OCI-LY7 (cell line): Measurements from ENCODE around the gene KLHDC9. TPM values are rescaled to one million over a fixed set of nuclear protein-coding genes. Genes with fewer than 3 reads are reported as not detected.

Source experiments
- BruUV-seq: library from RNA; stranded (reverse); fragments of 400-500 nt; replicated peaks from 2 replicates; lab custom pipeline; 2021; lab: Mats Ljungman, UMichigan
- CTCF ChIA-PET: fragments of 300-600 bp; sonication (Branson Sonifier 250); formaldehyde crosslinking; loops from one replicate; lab custom pipeline; 2022; ENCODE audit warnings: antibody characterized with exemption; ENCODE audit not compliant: unreplicated experiment; lab: Charles Lee
- POLR2A ChIA-PET: fragments of 300-600 bp; sonication (Branson Sonifier 250); formaldehyde crosslinking; loops from one replicate; lab custom pipeline; 2022; ENCODE audit warnings: antibody characterized with exemption; lab: Charles Lee
- DNase-seq: peaks from one replicate; pipeline ENCODE4 v3.0.0-alpha.2; 2015; ENCODE audit warnings: low spot score
- H2AFZ ChIP-seq: fragments of 200-600 bp; sonication (generic), shearing (Covaris generic); 2 replicates; pipeline ENCODE4 v1.6.1; 2014; ENCODE audit warnings: mild to moderate bottlenecking, antibody characterized with exemption, low read length, moderate library complexity
- H3K27ac ChIP-seq: fragments of 200-600 bp; sonication (generic); 2 replicates; pipeline ENCODE4 v1.5.1; 2014; ENCODE audit warnings: mixed run types, low read depth, mild to moderate bottlenecking, moderate library complexity, low read length, inconsistent platforms; ENCODE audit not compliant: poor library complexity, severe bottlenecking
- H3K36me3 ChIP-seq: fragments of 200-600 bp; sonication (generic); 2 replicates; pipeline ENCODE4 v1.6.1; 2014; ENCODE audit warnings: mild to moderate bottlenecking, antibody characterized with exemption, low read length, moderate library complexity, mixed read lengths; ENCODE audit not compliant: insufficient read depth
- H3K4me1 ChIP-seq: fragments of 200-600 bp; sonication (generic); 2 replicates; pipeline ENCODE4 v1.5.1; 2014; ENCODE audit warnings: mild to moderate bottlenecking, low read length; ENCODE audit not compliant: insufficient read depth, poor library complexity, severe bottlenecking
- H3K4me2 ChIP-seq: fragments of 200-600 bp; sonication (generic); 2 replicates; pipeline ENCODE4 v1.6.1; 2014; ENCODE audit warnings: mild to moderate bottlenecking, low read length
- H3K4me3 ChIP-seq: fragments of 200-600 bp; sonication (generic); 2 replicates; pipeline ENCODE4 v1.5.1; 2014; ENCODE audit warnings: mild to moderate bottlenecking, low read depth, low read length; ENCODE audit not compliant: poor library complexity, severe bottlenecking
- H3K79me2 ChIP-seq: fragments of 200-600 bp; sonication (generic); 2 replicates; pipeline ENCODE4 v1.6.1; 2016; ENCODE audit warnings: low read depth, mild to moderate bottlenecking, low read length, moderate library complexity, mixed read lengths; ENCODE audit not compliant: insufficient read depth
- H3K9me2 ChIP-seq: fragments of 200-600 bp; sonication (generic); 2 replicates; pipeline ENCODE4 v1.6.1; 2016; ENCODE audit warnings: mild to moderate bottlenecking, low read length, mixed read lengths; ENCODE audit not compliant: insufficient read depth
- H3K9me3 ChIP-seq: fragments of 200-600 bp; sonication (generic); 2 replicates; pipeline ENCODE4 v1.6.1; 2014; ENCODE audit warnings: mild to moderate bottlenecking, mixed run types, low read length, mixed read lengths
- H4K20me1 ChIP-seq: fragments of 200-600 bp; sonication (generic); 2 replicates; pipeline ENCODE4 v1.6.1; 2014; ENCODE audit warnings: mild to moderate bottlenecking, antibody characterized with exemption, low read length, moderate library complexity, mixed read lengths; ENCODE audit not compliant: insufficient read depth
- EZH2phosphoT487 ChIP-seq: fragments of 200-600 bp; sonication (generic); IDR thresholded peaks from 2 replicates; pipeline ENCODE4 v1.6.1; 2018; ENCODE audit warnings: low read depth, borderline replicate concordance, mild to moderate bottlenecking, mixed run types, antibody characterized with exemption, low read length, moderate library complexity, mixed read lengths
- intact Hi-C: fragments of 100-400 bp; cut with micrococcal nuclease; formaldehyde crosslinking; loops from one replicate; pipeline ENCODE4 v1.10.0; 2022; ENCODE audit not compliant: unreplicated experiment
- total RNA-seq, 2 experiments: library from RNA; depleted of rRNA in 1 of 2; stranded (reverse); fragments of >200 nt in 1 of 2; shearing (Covaris generic) in 1 of 2; gene quantifications; 2 replicates each; pipeline ENCODE4 v1.2.3, GENCODE V29; 2014 to 2022
- TF ChIP-seq, protein P1 (sequence below): fragments of 200-600 bp; sonication (generic); conservative IDR thresholded peaks from 2 replicates; pipeline ENCODE4 v1.5.1; 2014; ENCODE audit warnings: mild to moderate bottlenecking, antibody characterized with exemption, low read length, moderate library complexity, mixed read lengths

KLHDC9 gene
- total RNA-seq, 2 experiments from 2014 or later, result 0.95 to 1.3 TPM

DNA sequence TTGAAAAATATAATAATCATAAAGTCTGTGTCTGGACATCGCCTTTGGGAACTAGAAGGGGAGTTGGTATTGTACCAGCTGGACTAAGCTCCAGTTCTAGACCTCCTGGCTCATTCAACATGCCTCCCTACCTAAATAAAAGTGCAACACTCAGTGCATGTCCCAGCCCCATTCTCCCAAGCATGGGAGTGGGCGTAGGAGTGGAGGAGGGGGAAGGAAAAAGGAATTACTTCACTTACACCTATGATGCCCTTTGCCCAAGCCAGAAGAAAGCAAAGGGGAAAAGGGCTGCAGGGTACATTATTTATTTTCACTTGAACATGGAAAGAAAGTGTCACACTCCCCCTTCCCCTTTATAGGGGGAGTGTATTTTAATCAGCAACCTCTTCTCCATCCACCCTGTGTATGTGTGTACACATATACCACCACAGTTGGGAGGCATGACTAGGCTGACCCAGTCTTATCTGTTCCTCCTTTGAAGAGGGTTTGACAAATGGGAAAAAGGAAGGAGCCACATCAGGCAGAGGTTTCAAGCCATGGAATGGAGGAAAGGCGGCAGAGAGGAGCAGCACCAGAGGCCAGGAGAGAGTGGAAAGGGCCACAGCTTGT, 23.0 kb downstream of the KLHDC9 start:
- CTCF ChIA-PET, result no interaction called here
- H3K4me1 ChIP-seq, result peaks cover 29% of the 10 kb centered on the region
- H3K27ac ChIP-seq, result no peak overlapping the region
- H3K4me2 ChIP-seq, result no peak overlapping the region
- H3K4me3 ChIP-seq, result no peak overlapping the region
- no peak for DNase-seq
- peaks cover 26% of the 10 kb centered on the region for H3K79me2 ChIP-seq
- H3K9me3 ChIP-seq, result no peaks in the 10 kb centered on the region
- no TSS peak for BruUV-seq
- peaks cover 6% of the 10 kb centered on the region; the same call in 1 of the 2 replicates for H4K20me1 ChIP-seq
- no peaks in the 10 kb centered on the region for H3K9me2 ChIP-seq
- H3K36me3 ChIP-seq, result peaks cover 62% of the 10 kb centered on the region
- TF ChIP-seq, protein P1, sequence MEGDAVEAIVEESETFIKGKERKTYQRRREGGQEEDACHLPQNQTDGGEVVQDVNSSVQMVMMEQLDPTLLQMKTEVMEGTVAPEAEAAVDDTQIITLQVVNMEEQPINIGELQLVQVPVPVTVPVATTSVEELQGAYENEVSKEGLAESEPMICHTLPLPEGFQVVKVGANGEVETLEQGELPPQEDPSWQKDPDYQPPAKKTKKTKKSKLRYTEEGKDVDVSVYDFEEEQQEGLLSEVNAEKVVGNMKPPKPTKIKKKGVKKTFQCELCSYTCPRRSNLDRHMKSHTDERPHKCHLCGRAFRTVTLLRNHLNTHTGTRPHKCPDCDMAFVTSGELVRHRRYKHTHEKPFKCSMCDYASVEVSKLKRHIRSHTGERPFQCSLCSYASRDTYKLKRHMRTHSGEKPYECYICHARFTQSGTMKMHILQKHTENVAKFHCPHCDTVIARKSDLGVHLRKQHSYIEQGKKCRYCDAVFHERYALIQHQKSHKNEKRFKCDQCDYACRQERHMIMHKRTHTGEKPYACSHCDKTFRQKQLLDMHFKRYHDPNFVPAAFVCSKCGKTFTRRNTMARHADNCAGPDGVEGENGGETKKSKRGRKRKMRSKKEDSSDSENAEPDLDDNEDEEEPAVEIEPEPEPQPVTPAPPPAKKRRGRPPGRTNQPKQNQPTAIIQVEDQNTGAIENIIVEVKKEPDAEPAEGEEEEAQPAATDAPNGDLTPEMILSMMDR, result no peak
- intact Hi-C loops, result no loop called here
- H2AFZ ChIP-seq, result no peak overlapping the region
- POLR2A ChIA-PET, result interaction anchor here (0.7 to 1.6 kb wide), 2 partner anchors 11 to 302 kb away, joined by 7 to 10 read pairs; partner anchors contain the start of gene DEDD

DNA sequence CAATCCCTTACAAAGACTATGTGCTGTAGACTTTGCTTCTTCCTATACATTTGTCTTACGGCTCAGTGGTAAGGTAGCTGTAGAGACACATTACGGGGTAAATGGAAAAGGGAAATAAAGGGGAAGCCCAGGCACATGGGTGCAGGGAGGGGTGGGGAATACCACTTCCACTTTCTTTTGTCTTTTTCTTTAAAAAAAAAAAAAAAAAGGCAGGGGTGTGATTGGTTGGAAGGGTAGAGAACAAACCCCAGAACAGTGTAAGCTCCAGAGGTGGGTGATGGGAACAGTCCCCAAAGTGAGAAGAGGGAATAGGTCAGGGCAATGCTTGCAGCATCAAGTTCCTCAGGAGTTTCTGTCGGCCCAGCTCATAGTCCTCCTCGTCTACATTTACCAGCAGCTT, 23.7 kb downstream of the KLHDC9 start:
- TF ChIP-seq, protein P1, result no peak
- no peak for TF ChIP-seq EZH2phosphoT487
- no peak overlapping the region for H2AFZ ChIP-seq
- ChIA-PET CTCF (no interaction called here), POLR2A (interaction anchor here (1.6 kb wide), 1 partner anchor 10 kb away, joined by 10 read pairs; the partner anchor contains the start of gene DEDD)
- peaks cover 22% of the 10 kb centered on the region for H3K4me1 ChIP-seq
- H3K9me2 ChIP-seq, result no peaks in the 10 kb centered on the region
- peaks cover 19% of the 10 kb centered on the region for H3K79me2 ChIP-seq
- H3K4me2 ChIP-seq, result no peak overlapping the region
- H3K36me3 ChIP-seq, result peaks cover 68% of the 10 kb centered on the region
- no peaks in the 10 kb centered on the region for H3K9me3 ChIP-seq
- no peak overlapping the region for H3K4me3 ChIP-seq
- intact Hi-C loops, result no loop called here
- H4K20me1 ChIP-seq, result peaks cover 6% of the 10 kb centered on the region; the same call in 1 of the 2 replicates
- BruUV-seq, result no TSS peak
- no peak overlapping the region for H3K27ac ChIP-seq
- DNase-seq, result no peak

DNA sequence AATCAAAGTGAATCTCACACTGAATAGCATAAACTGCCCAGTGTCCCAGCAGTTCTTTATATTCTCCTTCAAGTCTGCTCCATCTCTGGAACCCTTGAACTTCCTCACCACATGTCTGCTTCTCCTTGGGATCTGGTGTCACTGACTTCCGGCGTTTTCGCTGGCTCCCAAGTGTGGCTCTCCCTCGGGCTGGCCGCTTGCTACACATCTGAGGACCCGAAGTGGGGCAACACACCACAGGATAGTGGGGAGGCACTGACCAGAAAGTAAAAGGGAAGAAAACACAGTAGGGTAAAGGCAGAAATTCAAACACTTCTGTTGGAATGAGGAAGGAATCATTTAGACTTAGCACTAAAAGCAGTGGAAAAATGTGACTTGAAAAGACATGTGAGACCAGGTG, 24.8 kb downstream of the KLHDC9 start:
- CTCF ChIA-PET, result no interaction called here

More for the DNA sequence above, 24.8 kb downstream of the KLHDC9 start:
- H3K4me3 ChIP-seq, result no peak overlapping the region
- intact Hi-C loops, result no loop called here
- POLR2A ChIA-PET, result no interaction called here
- H3K79me2 ChIP-seq, result peaks cover 9% of the 10 kb centered on the region; the same call in 1 of the 2 replicates
- H3K9me3 ChIP-seq, result no peaks in the 10 kb centered on the region
- H4K20me1 ChIP-seq, result peaks cover 6% of the 10 kb centered on the region; the same call in 1 of the 2 replicates
- BruUV-seq, result no TSS peak
- TF ChIP-seq, protein P1, result no peak
- no peak for TF ChIP-seq EZH2phosphoT487
- peaks cover 79% of the 10 kb centered on the region for H3K36me3 ChIP-seq
- H3K4me1 ChIP-seq, result peaks cover 18% of the 10 kb centered on the region
- no peak overlapping the region for H3K4me2 ChIP-seq
- H3K9me2 ChIP-seq, result no peaks in the 10 kb centered on the region
- no peak for DNase-seq
- no peak overlapping the region for H3K27ac ChIP-seq
- no peak overlapping the region for H2AFZ ChIP-seq
